Measurements from ENCODE around the gene LAMA2. TPM values are rescaled to one million over a fixed set of nuclear protein-coding genes. Genes with fewer than 3 reads are reported as not detected.
A peak's percentile ranks its signal among the peaks of the same experiment; 100 is the strongest.

Gene LAMA2
- total and polyA plus RNA-seq, 2 experiments from 2014 or later = 11.1 to 57.5 TPM

DNA sequence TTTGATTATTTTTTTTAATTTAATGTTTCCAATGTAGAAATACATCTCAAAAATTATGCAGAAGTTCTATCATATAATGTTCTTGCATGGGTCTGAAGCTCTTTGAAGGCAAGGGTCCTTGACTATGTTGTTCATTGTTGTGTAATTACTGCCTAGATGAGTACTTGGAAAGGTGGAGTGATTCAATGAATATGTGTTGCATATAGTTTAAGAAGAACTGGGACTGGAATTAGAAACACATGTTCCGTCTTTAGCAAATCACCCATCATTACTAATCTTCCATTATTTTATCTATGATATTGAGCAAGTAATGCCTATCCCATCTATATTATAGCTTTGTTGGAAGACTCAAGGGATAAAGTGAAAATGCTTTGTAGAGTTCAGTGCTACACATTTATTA lies 147.3 kb downstream of the LAMA2 start:
- Histone ChIP-seq H3K79me2 (no peaks in the 10 kb centered on the region), H4K20me1 (ENCODE audit: insufficient read depth, poor library complexity, severe bottlenecking) (no peaks in the 10 kb centered on the region), H3K27me3 (no peaks in the 10 kb centered on the region), H3K4me2 (peak overlapping the region; percentile 2), H3K9me2 (replicated peaks; ENCODE audit: insufficient read depth) (no peaks in the 10 kb centered on the region), H3K36me3 (replicated peaks; ENCODE audit: insufficient read depth, low read depth) (no peaks in the 10 kb centered on the region), H3K4me3 (no peak overlapping the region), H3K27ac (no peak overlapping the region), H3K4me1 (ENCODE audit: insufficient read depth) (no peaks in the 10 kb centered on the region), H3K9me3 (ENCODE audit: low read depth) (no peaks in the 10 kb centered on the region), H2AFZ (no peak overlapping the region)
- no peak for TF ChIP-seq EZH2phosphoT487 (IDR thresholded peaks at IDR 0.05; ENCODE audit: low read depth, severe bottlenecking, unreplicated experiment)
- no peak for TF ChIP-seq EZH2 (IDR thresholded peaks at IDR 0.05; ENCODE audit: borderline replicate concordance)
- TF ChIP-seq, protein P1, sequence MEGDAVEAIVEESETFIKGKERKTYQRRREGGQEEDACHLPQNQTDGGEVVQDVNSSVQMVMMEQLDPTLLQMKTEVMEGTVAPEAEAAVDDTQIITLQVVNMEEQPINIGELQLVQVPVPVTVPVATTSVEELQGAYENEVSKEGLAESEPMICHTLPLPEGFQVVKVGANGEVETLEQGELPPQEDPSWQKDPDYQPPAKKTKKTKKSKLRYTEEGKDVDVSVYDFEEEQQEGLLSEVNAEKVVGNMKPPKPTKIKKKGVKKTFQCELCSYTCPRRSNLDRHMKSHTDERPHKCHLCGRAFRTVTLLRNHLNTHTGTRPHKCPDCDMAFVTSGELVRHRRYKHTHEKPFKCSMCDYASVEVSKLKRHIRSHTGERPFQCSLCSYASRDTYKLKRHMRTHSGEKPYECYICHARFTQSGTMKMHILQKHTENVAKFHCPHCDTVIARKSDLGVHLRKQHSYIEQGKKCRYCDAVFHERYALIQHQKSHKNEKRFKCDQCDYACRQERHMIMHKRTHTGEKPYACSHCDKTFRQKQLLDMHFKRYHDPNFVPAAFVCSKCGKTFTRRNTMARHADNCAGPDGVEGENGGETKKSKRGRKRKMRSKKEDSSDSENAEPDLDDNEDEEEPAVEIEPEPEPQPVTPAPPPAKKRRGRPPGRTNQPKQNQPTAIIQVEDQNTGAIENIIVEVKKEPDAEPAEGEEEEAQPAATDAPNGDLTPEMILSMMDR (IDR thresholded peaks at IDR 0.05; ENCODE audit: poor library complexity) = no peak
- DNase-seq (ENCODE audit: low spot score) = no peak
- 83% methylated on average over 1 of the region's 1 CpG for WGBS (ENCODE audit: low lambda C conversion rate, missing lambda C conversion rate)

DNA sequence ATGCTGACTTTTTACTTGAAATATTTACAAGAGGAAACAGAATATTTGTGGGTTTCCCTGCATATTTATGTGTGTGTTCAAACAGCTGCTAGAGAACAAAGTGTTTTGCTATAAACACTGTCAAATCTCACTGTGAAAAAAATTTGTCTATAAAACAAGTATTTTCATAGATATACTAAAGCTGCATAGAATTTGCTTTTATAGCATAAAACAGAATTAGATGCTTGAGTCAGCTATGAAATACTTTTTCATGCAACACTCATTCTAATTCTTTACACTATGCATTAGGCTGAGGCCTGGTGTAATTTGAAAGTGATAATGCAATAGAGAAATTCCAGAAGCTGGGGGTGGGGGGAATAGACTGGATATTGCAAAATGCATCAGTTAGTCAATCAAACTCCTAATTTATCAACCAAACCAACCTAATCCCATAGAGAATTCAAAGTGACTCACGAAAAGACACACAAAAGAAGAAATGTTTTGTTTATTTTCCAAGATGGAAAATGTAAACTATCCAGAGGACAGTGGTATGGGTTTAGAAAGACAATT lies 148.2 kb downstream of the LAMA2 start:
- WGBS (ENCODE audit: low lambda C conversion rate, missing lambda C conversion rate) = 58% methylated on average over 1 of the region's 1 CpG
- Histone ChIP-seq H3K36me3 (replicated peaks; ENCODE audit: insufficient read depth, low read depth) (no peaks in the 10 kb centered on the region), H3K79me2 (no peaks in the 10 kb centered on the region), H2AFZ (no peak overlapping the region), H3K27ac (no peak overlapping the region), H4K20me1 (ENCODE audit: insufficient read depth, poor library complexity, severe bottlenecking) (no peaks in the 10 kb centered on the region), H3K9me2 (replicated peaks; ENCODE audit: insufficient read depth) (no peaks in the 10 kb centered on the region), H3K9me3 (ENCODE audit: low read depth) (no peaks in the 10 kb centered on the region), H3K27me3 (no peaks in the 10 kb centered on the region), H3K4me2 (no peak overlapping the region), H3K4me3 (no peak overlapping the region), H3K4me1 (ENCODE audit: insufficient read depth) (no peaks in the 10 kb centered on the region)
- no peak for TF ChIP-seq EZH2phosphoT487 (IDR thresholded peaks at IDR 0.05; ENCODE audit: low read depth, severe bottlenecking, unreplicated experiment)
- TF ChIP-seq, protein P1 (IDR thresholded peaks at IDR 0.05; ENCODE audit: poor library complexity) = no peak
- TF ChIP-seq EZH2 (IDR thresholded peaks at IDR 0.05; ENCODE audit: borderline replicate concordance) = no peak
- no peak for DNase-seq (ENCODE audit: low spot score)

DNA sequence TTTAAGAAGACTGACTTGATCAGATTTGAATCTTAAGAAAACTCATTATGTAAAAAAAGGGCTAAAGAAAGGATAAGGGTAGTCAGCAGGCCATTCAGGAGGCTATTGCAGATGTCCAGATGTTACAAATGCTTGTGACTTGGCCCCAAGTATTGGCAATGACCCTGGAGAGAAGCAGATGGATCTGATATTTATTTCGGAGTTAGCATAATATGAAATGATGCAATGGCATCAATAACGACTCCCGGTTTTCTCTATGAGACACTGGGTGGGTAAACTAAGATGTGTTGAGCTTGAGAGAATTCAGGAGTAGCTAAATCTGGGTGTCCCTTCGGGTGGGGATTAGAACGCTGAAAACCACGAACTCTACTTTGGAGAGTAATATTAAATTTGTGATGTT lies 149.7 kb downstream of the LAMA2 start:
- H3K79me2 ChIP-seq = no peaks in the 10 kb centered on the region
- H4K20me1 ChIP-seq (ENCODE audit: insufficient read depth, poor library complexity, severe bottlenecking) = no peaks in the 10 kb centered on the region
- no peak overlapping the region for H3K27ac ChIP-seq
- no peak for TF ChIP-seq EZH2phosphoT487 (IDR thresholded peaks at IDR 0.05; ENCODE audit: low read depth, severe bottlenecking, unreplicated experiment)
- no peak for TF ChIP-seq EZH2 (IDR thresholded peaks at IDR 0.05; ENCODE audit: borderline replicate concordance)
- TF ChIP-seq, protein P1 (IDR thresholded peaks at IDR 0.05; ENCODE audit: poor library complexity) = no peak
- H3K9me2 ChIP-seq (replicated peaks; ENCODE audit: insufficient read depth) = no peaks in the 10 kb centered on the region
- no peaks in the 10 kb centered on the region for H3K9me3 ChIP-seq (ENCODE audit: low read depth)
- no peaks in the 10 kb centered on the region for H3K27me3 ChIP-seq
- H2AFZ ChIP-seq = no peak overlapping the region
- no peak overlapping the region for H3K4me3 ChIP-seq
- no peak for DNase-seq (ENCODE audit: low spot score)
- no peak overlapping the region for H3K4me2 ChIP-seq
- 85% methylated on average over 6 of the region's 6 CpGs for WGBS (ENCODE audit: low lambda C conversion rate, missing lambda C conversion rate)
- no peaks in the 10 kb centered on the region for H3K4me1 ChIP-seq (ENCODE audit: insufficient read depth)
- no peaks in the 10 kb centered on the region for H3K36me3 ChIP-seq (replicated peaks; ENCODE audit: insufficient read depth, low read depth)
